Trophoblast cell (in vitro differentiated cells and primary cell): Measurements from ENCODE around the gene FRMD4A.

Experiments used
- DNase-seq, 2 donors: peaks; one replicate each; pipeline ENCODE4 v3.0.0-alpha.2; 2016
- H2AFZ ChIP-seq: 2 replicates; pipeline ENCODE4 v1.6.1; 2013; ENCODE audit warnings: low read length, moderate library complexity, mild to moderate bottlenecking; ENCODE audit not compliant: insufficient read depth, poor library complexity
- H2AK5ac ChIP-seq: 2 replicates; pipeline ENCODE4 v1.6.1; 2013; ENCODE audit warnings: mild to moderate bottlenecking, low read length
- H2BK120ac ChIP-seq: 2 replicates; pipeline ENCODE4 v1.6.1; 2013; ENCODE audit warnings: low read length, mild to moderate bottlenecking, moderate library complexity; ENCODE audit not compliant: insufficient read depth, poor library complexity
- H2BK12ac ChIP-seq: 2 replicates; pipeline ENCODE4 v1.6.1; 2013; ENCODE audit warnings: mild to moderate bottlenecking, low read length, moderate library complexity
- H2BK5ac ChIP-seq: 2 replicates; pipeline ENCODE4 v1.6.1; 2013; ENCODE audit warnings: low read length, low read depth, moderate library complexity, mild to moderate bottlenecking; ENCODE audit not compliant: poor library complexity
- H3K14ac ChIP-seq: 2 replicates; pipeline ENCODE4 v1.6.1; 2013; ENCODE audit warnings: mild to moderate bottlenecking, low read length
- H3K18ac ChIP-seq: 2 replicates; pipeline ENCODE4 v1.6.1; 2013; ENCODE audit warnings: mild to moderate bottlenecking, low read length
- H3K23ac ChIP-seq: 2 replicates; pipeline ENCODE4 v1.6.1; 2013; ENCODE audit warnings: low read length
- H3K27ac ChIP-seq: 2 replicates; pipeline ENCODE4 v1.5.1; 2013; ENCODE audit warnings: low read depth, mild to moderate bottlenecking, inconsistent platforms, low read length, moderate library complexity
- H3K27me3 ChIP-seq: 2 replicates; pipeline ENCODE4 v1.6.1; 2013; ENCODE audit warnings: inconsistent platforms, mild to moderate bottlenecking, low read length, moderate library complexity; ENCODE audit not compliant: insufficient read depth
- H3K36me3 ChIP-seq, 2 experiments: 1 replicate in 1 of 2; 2 replicates in 1 of 2; pipeline ENCODE4 v1.6.1; 2013; ENCODE audit warnings: low read length in 2 of 2, mild to moderate bottlenecking in 2 of 2, moderate library complexity in 1 of 2; ENCODE audit not compliant: insufficient read depth in 2 of 2, control insufficient read depth in 1 of 2
- H3K4ac ChIP-seq: 2 replicates; pipeline ENCODE4 v1.6.1; 2013; ENCODE audit warnings: low read depth, mild to moderate bottlenecking, low read length, moderate library complexity
- H3K4me1 ChIP-seq, 2 experiments: 1 replicate in 1 of 2; 2 replicates in 1 of 2; pipeline ENCODE4 v1.6.1; 2013; ENCODE audit warnings: low read length in 2 of 2, mild to moderate bottlenecking in 2 of 2, moderate library complexity in 1 of 2; ENCODE audit not compliant: insufficient read depth in 2 of 2, control insufficient read depth in 1 of 2
- H3K4me2 ChIP-seq: 2 replicates; pipeline ENCODE4 v1.6.1; 2013; ENCODE audit warnings: inconsistent platforms, mild to moderate bottlenecking, low read length, moderate library complexity
- H3K4me3 ChIP-seq: 2 replicates; pipeline ENCODE4 v1.5.1; 2013; ENCODE audit warnings: mild to moderate bottlenecking, low read depth, low read length, inconsistent platforms
- H3K79me1 ChIP-seq: one replicate; pipeline ENCODE4 v1.6.1; 2013; ENCODE audit warnings: low read length
- H3K79me2 ChIP-seq: 2 replicates; pipeline ENCODE4 v1.6.1; 2013; ENCODE audit warnings: low read length, mild to moderate bottlenecking; ENCODE audit not compliant: control insufficient read depth, insufficient read depth, poor library complexity
- H3K9ac ChIP-seq: 2 replicates; pipeline ENCODE4 v1.6.1; 2013; ENCODE audit warnings: mild to moderate bottlenecking, low read length
- H3K9me3 ChIP-seq: 2 replicates; pipeline ENCODE4 v1.6.1; 2013; ENCODE audit warnings: low read depth, mild to moderate bottlenecking, control low read depth, inconsistent platforms, low read length; ENCODE audit not compliant: insufficient read depth
- H4K12ac ChIP-seq: 2 replicates; pipeline ENCODE4 v1.6.1; 2013; ENCODE audit warnings: low read depth, mild to moderate bottlenecking, low read length, moderate library complexity
- H4K8ac ChIP-seq: 2 replicates; pipeline ENCODE4 v1.6.1; 2013; ENCODE audit warnings: low read depth, mild to moderate bottlenecking, low read length, moderate library complexity
- H4K91ac ChIP-seq: one replicate; pipeline ENCODE4 v1.6.1; 2013; ENCODE audit warnings: low read depth, mild to moderate bottlenecking, low read length, moderate library complexity
- WGBS: extraction: QIAGEN DNeasy Blood & Tissue Kit; methylation state at CpG from one replicate; pipeline ENCODE4 v1.1.7; 2013; ENCODE audit warnings: missing lambda C conversion rate; ENCODE audit not compliant: insufficient read length, insufficient coverage; ENCODE audit errors: extremely low coverage; 5-methylcytosine and 5-hydroxymethylcytosine counted together

Gene FRMD4A

DNA sequence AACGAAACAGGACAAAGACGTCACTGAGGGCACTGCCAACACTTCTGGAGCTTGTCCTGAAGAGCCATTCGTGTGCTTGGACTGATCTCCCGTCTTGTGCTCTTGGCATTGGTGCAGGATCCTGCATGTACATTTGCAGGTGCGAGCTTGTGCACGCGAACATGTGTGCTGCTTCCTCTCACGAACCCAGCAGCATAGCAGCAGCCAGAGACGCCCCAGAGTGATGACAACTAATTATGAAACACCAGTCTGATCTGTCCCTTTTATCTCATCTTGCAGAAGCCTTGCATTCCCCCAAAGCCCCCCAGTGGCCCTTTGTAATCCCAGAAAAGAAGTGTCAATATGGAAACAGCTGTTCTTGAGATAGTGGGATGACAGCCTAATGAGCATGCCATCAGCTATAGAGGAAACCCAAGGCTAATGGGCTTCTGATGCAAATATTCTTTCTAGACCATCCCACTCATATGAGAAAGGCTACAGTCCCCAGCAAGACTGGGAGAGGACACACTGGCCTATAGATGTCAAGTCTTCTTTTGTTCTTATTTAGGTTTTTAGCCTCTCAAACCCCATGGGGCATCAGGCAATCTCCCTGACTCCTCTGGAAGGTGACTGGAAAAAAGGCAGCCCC lies 310.6 kb downstream of the FRMD4A start:
- no peak overlapping the region for H2BK120ac ChIP-seq
- no peaks in the 10 kb centered on the region for H3K79me1 ChIP-seq
- H3K4me1 ChIP-seq = no peaks in the 10 kb centered on the region
- no peak overlapping the region for H4K91ac ChIP-seq
- no peak overlapping the region for H4K12ac ChIP-seq
- no peak overlapping the region for H3K4me2 ChIP-seq
- H3K27me3 ChIP-seq = no peaks in the 10 kb centered on the region
- no peak overlapping the region for H3K18ac ChIP-seq
- H3K79me2 ChIP-seq = no peaks in the 10 kb centered on the region
- no peak overlapping the region for H3K4me3 ChIP-seq
- H3K9ac ChIP-seq = no peak overlapping the region
- H2BK5ac ChIP-seq = no peak overlapping the region
- no peak overlapping the region for H2BK12ac ChIP-seq
- no peak overlapping the region for H3K23ac ChIP-seq
- H3K36me3 ChIP-seq = no peaks in the 10 kb centered on the region
- H3K4ac ChIP-seq = no peak overlapping the region
- H2AFZ ChIP-seq = no peak overlapping the region
- H3K9me3 ChIP-seq = no peaks in the 10 kb centered on the region
- no peak overlapping the region for H3K27ac ChIP-seq
- no peak for DNase-seq
- WGBS = no CpG with 5 or more reads among the region's 9 CpGs
- no peak overlapping the region for H4K8ac ChIP-seq
- no peak overlapping the region for H2AK5ac ChIP-seq
- no peak overlapping the region for H3K14ac ChIP-seq

DNA sequence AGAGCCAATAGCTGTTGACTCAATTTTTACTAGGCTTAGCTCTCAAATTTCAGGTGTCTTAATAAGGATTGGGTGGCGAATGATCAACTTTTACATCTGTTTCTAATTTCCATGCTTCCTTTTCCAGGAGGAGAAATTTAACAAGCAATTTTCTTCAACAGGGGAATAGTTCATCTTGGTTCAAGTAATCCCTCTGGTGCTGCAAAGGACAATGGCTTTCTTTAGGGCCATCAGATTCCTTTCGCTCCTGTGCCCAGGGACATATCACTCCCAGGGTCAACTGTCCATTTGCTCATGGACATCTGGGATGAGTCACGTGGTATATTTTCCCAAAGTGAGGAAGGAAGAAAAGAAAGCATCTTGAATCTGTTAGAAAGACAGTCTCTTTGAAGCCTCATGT lies 313.3 kb downstream of the FRMD4A start:
- Histone ChIP-seq H4K8ac (no peak overlapping the region), H3K4me2 (no peak overlapping the region), H3K27me3 (no peaks in the 10 kb centered on the region), H3K79me2 (no peaks in the 10 kb centered on the region), H3K4me3 (no peak overlapping the region), H2AFZ (no peak overlapping the region), H3K79me1 (no peaks in the 10 kb centered on the region), H2BK120ac (no peak overlapping the region), H3K14ac (no peak overlapping the region), H3K9me3 (no peaks in the 10 kb centered on the region), H3K4ac (no peak overlapping the region), H2BK12ac (no peak overlapping the region), H3K36me3 (no peaks in the 10 kb centered on the region), H3K4me1 (no peaks in the 10 kb centered on the region), H2AK5ac (no peak overlapping the region), H3K9ac (no peak overlapping the region), H4K12ac (no peak overlapping the region), H3K23ac (no peak overlapping the region), H2BK5ac (no peak overlapping the region), H3K27ac (no peak overlapping the region), H3K18ac (no peak overlapping the region), H4K91ac (no peak overlapping the region)
- no peak for DNase-seq
- no CpG with 5 or more reads among the region's 3 CpGs for WGBS

DNA sequence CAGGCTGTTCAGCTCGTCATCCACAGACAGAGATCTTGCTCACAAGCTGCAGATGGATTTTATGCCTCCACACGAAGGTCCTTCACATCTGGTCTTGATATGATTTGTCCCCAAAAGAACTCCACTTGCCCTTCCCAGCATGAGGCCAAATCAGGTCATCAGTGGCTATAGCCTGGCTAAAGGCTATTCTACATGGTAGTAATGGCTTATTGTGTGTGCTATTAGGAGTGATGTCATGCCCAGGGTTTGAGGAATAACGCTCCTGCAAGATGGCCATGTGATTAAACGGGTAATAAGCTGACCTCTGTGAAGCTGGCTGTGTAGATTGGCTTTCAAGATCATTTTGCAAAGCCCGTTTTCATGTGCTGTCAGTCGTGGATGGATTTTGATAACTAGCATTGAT lies 313.8 kb downstream of the FRMD4A start:
- no peak overlapping the region for H2BK5ac ChIP-seq
- DNase-seq = no peak
- H3K79me2 ChIP-seq = no peaks in the 10 kb centered on the region
- H3K4ac ChIP-seq = no peak overlapping the region
- no CpG with 5 or more reads among the region's 6 CpGs for WGBS
- H3K23ac ChIP-seq = no peak overlapping the region
- H3K27ac ChIP-seq = no peak overlapping the region
- no peak overlapping the region for H2BK12ac ChIP-seq
- H3K27me3 ChIP-seq = no peaks in the 10 kb centered on the region
- no peaks in the 10 kb centered on the region for H3K36me3 ChIP-seq
- H2AK5ac ChIP-seq = no peak overlapping the region
- H3K4me1 ChIP-seq = no peaks in the 10 kb centered on the region
- no peak overlapping the region for H3K9ac ChIP-seq
- H2BK120ac ChIP-seq = no peak overlapping the region
- H4K91ac ChIP-seq = no peak overlapping the region
- no peak overlapping the region for H3K18ac ChIP-seq
- H3K14ac ChIP-seq = no peak overlapping the region
- H3K9me3 ChIP-seq = no peaks in the 10 kb centered on the region
- H4K8ac ChIP-seq = no peak overlapping the region
- no peak overlapping the region for H2AFZ ChIP-seq
- no peaks in the 10 kb centered on the region for H3K79me1 ChIP-seq
- no peak overlapping the region for H4K12ac ChIP-seq
- no peak overlapping the region for H3K4me3 ChIP-seq
- H3K4me2 ChIP-seq = no peak overlapping the region

DNA sequence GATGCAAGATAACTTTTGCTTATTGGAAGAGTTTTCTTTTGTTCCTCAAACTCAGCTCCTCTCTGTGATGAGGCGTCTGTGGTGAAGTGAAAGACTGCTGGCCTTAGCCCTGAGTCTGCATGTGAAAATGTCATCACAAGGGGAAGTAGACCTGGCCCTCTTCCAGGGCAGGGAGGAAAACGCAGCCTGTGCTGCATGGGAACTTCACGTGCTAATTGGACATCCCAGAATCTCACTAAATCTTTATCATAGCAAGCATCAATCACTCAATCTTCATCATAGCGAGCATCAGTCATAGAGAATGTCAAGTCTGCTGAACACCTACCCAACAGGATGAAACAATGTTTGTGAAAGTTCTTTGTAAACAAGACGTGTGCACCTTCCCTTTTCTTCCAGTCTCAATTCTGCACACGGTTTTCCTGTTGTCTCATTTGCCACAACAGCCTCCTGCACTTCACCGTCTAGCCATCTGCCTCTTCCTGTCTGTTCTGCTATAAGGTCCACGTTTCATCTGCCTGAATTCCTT lies 314.6 kb downstream of the FRMD4A start:
- Histone ChIP-seq H3K79me2 (no peaks in the 10 kb centered on the region), H3K4me1 (no peaks in the 10 kb centered on the region), H2AK5ac (no peak overlapping the region), H2AFZ (no peak overlapping the region), H2BK120ac (no peak overlapping the region), H3K27me3 (no peaks in the 10 kb centered on the region), H3K4ac (no peak overlapping the region), H3K9ac (no peak overlapping the region), H3K14ac (no peak overlapping the region), H3K36me3 (no peaks in the 10 kb centered on the region), H3K18ac (no peak overlapping the region), H2BK12ac (no peak overlapping the region), H3K9me3 (no peaks in the 10 kb centered on the region), H3K23ac (peak overlapping the region; percentile 24), H4K91ac (no peak overlapping the region), H3K4me3 (no peak overlapping the region), H4K8ac (no peak overlapping the region), H4K12ac (no peak overlapping the region), H3K27ac (no peak overlapping the region), H2BK5ac (no peak overlapping the region), H3K4me2 (no peak overlapping the region), H3K79me1 (no peaks in the 10 kb centered on the region)
- no CpG with 5 or more reads among the region's 8 CpGs for whole genome bisulfite sequencing
- peak in 1 of 2 donors; percentile 35 for DNase-seq
